Progenitor cell of endocrine pancreas (in vitro differentiated cells): ENCODE data around the gene STRA6. TPM values are rescaled to one million over a fixed set of nuclear protein-coding genes. Genes with fewer than 3 reads are reported as not detected.

ENCODE experiments used
- DNase-seq: peaks from one replicate; pipeline ENCODE4 v3.0.0; 2021; ENCODE audit warnings: low spot score; ENCODE audit not compliant: unreplicated experiment
- H3K27ac Mint-ChIP-seq: 2 replicates; pipeline ENCODE4 v1.8.0; 2021; ENCODE audit warnings: mild to moderate bottlenecking, moderate library complexity, mixed read lengths
- H3K27me3 Mint-ChIP-seq: 2 replicates; pipeline ENCODE4 v1.8.0; 2021; ENCODE audit warnings: mixed read lengths
- H3K36me3 Mint-ChIP-seq: 2 replicates; pipeline ENCODE4 v1.8.0; 2022; ENCODE audit warnings: mixed read lengths; ENCODE audit not compliant: insufficient read depth
- H3K4me1 Mint-ChIP-seq: 2 replicates; pipeline ENCODE4 v1.8.0; 2021; ENCODE audit warnings: low read depth, mixed read lengths
- H3K4me3 Mint-ChIP-seq: 2 replicates; pipeline ENCODE4 v1.8.0; 2021; ENCODE audit warnings: low read depth, mild to moderate bottlenecking, moderate library complexity, mixed read lengths
- H3K9me3 Mint-ChIP-seq: 2 replicates; pipeline ENCODE4 v1.8.0; 2021; ENCODE audit warnings: low read depth, mixed read lengths
- CTCF ChIP-seq: fragments of 200-600 bp; sonication (generic); IDR thresholded peaks from one replicate; pipeline ENCODE4 v1.5.0; 2021; ENCODE audit warnings: antibody characterized with exemption, mild to moderate bottlenecking; ENCODE audit not compliant: unreplicated experiment
- total RNA-seq: library from RNA; stranded (reverse); gene quantifications from 2 replicates; pipeline ENCODE4 v1.2.1, GENCODE V29; 2021

Gene STRA6
- total RNA-seq, 1 donor from 2014 or later: 17.9 TPM

DNA sequence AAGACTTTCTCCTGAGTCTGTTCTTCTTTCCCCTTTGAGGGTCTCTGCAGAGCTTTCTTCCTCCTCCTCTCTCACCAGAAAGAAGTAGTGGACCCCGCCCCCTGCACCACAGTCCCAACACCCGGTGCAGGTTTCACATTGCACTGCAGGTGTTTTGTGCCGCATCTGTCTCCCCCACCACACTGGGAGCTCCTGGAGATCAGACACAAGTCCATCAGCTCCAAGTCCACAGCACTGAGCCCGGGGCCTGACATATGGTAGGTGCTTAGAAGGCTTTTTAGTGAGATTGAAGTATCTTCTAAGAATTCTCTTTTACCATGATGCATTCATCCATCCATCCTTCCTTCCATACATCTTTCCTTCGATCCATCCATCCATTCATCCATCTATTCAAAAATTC lies 9.8 kb downstream of the STRA6 start:
- Mint-ChIP-seq H3K27ac (no peak overlapping the region), H3K4me3 (no peak overlapping the region), H3K36me3 (no peaks in the 10 kb centered on the region), H3K9me3 (no peaks in the 10 kb centered on the region), H3K4me1 (no peaks in the 10 kb centered on the region), H3K27me3 (peaks cover 3% of the 10 kb centered on the region)
- no peak for DNase-seq
- no peak for TF ChIP-seq CTCF

DNA sequence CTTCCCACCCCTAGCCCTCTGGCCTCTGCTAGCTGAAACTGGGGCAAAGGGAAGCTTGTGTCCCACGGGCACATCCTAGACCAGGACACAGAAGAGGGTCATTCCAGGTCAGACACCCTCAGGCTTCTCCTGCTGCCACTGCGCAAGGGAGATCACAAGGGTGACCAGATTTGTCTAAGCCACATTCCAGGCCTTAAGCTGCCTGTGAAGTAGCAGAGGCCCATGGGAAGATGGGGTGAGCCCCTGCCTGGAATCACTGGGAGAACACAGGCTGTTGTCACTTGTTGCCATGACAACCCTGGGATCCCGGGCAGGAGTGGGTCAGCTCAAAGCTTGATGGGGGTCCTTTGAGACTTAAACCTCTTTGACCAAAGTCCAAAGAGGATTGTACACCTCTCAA lies 10.8 kb downstream of the STRA6 start:
- Mint-ChIP-seq H3K36me3 (no peaks in the 10 kb centered on the region), H3K4me3 (no peak overlapping the region), H3K27ac (no peak overlapping the region), H3K27me3 (peaks cover 6% of the 10 kb centered on the region), H3K9me3 (no peaks in the 10 kb centered on the region), H3K4me1 (no peaks in the 10 kb centered on the region)
- no peak for DNase-seq
- no peak for TF ChIP-seq CTCF

DNA sequence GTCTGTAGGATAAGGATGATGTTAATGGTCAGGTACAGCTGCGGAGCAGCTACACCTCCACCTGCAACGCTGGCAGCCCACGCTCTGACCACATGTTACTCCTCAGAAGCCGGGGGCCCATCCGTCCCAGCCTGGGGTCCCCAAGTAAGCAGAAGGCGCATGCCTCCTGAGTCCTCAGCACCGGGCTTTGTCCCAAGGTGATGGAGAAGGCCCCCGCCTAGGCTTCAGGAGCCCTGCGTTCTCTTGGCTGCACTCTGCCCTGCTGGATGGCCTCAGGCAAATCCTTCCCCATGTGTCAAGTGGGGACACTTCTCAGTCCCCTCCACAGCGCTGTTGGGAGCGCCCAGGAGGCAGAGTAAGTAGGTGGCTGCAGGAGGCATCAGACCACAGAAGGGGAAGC lies 14.4 kb downstream of the STRA6 start:
- TF ChIP-seq CTCF: no peak
- Mint-ChIP-seq H3K4me3 (no peak overlapping the region), H3K36me3 (no peaks in the 10 kb centered on the region), H3K27me3 (peaks cover 16% of the 10 kb centered on the region), H3K9me3 (no peaks in the 10 kb centered on the region), H3K4me1 (no peaks in the 10 kb centered on the region), H3K27ac (no peak overlapping the region)
- no peak for DNase-seq

- Mint-ChIP-seq H3K27ac (no peak overlapping the region), H3K4me1 (no peaks in the 10 kb centered on the region), H3K4me3 (no peak overlapping the region), H3K36me3 (no peaks in the 10 kb centered on the region), H3K27me3 (peaks cover 17% of the 10 kb centered on the region), H3K9me3 (no peaks in the 10 kb centered on the region)
- DNase-seq: no peak
- TF ChIP-seq CTCF: no peak
Measured at GRCh38 chr15:74185710-74186348, 16.8 kb downstream of the STRA6 start.

GRCh38 chr15:74184582-74185091 lies 17.9 kb downstream of the STRA6 start:
- Mint-ChIP-seq H3K36me3 (no peaks in the 10 kb centered on the region), H3K4me3 (no peak overlapping the region), H3K9me3 (no peaks in the 10 kb centered on the region), H3K27ac (no peak overlapping the region), H3K27me3 (peaks cover 20% of the 10 kb centered on the region), H3K4me1 (no peaks in the 10 kb centered on the region)
- TF ChIP-seq CTCF: no peak
- no peak for DNase-seq
